ENCODE measurements around the gene PEX5L. TPM values are rescaled to one million over a fixed set of nuclear protein-coding genes. Genes with fewer than 3 reads are reported as not detected.

Gene PEX5L
- polyA plus RNA-seq, 1 donor from 2014 or later, result 1.0 TPM

- H3K4me3 ChIP-seq (ENCODE audit: low read length), result no peak overlapping the region
- no peaks in the 10 kb centered on the region for H3F3A ChIP-seq (ENCODE audit: insufficient read depth, low read length, poor library complexity, severe bottlenecking)
- H3K27ac ChIP-seq (ENCODE audit: low read length), result no peak overlapping the region
- no peak overlapping the region for H2AFZ ChIP-seq (ENCODE audit: low read depth, low read length)
- no peak overlapping the region for H3K9ac ChIP-seq (ENCODE audit: low read length)
- H4K20me1 ChIP-seq (ENCODE audit: insufficient read depth), result no peaks in the 10 kb centered on the region
- H3K9me3 ChIP-seq (ENCODE audit: low read length), result no peaks in the 10 kb centered on the region
- no peaks in the 10 kb centered on the region for H3K36me3 ChIP-seq (ENCODE audit: insufficient read depth, low read length)
- H3K4me2 ChIP-seq (ENCODE audit: low read length), result no peak overlapping the region
- TF ChIP-seq SMC3 (conservative IDR thresholded peaks at IDR 0.05; ENCODE audit: poor library complexity), result no peak
- no peak for TF ChIP-seq EP300 (conservative IDR thresholded peaks at IDR 0.05; ENCODE audit: poor library complexity, severe bottlenecking)
- TF ChIP-seq EZH2 (IDR thresholded peaks at IDR 0.05; ENCODE audit: borderline replicate concordance, insufficient read depth, low read length, poor library complexity, severe bottlenecking), result no peak
- TF ChIP-seq RAD21 (conservative IDR thresholded peaks at IDR 0.05), result no peak
- TF ChIP-seq MXI1 (conservative IDR thresholded peaks at IDR 0.05; ENCODE audit: poor library complexity, severe bottlenecking), result no peak
- no peak for TF ChIP-seq TAF1 (IDR thresholded peaks at IDR 0.05; ENCODE audit: low read depth)
- no peak for TF ChIP-seq CTCF (IDR thresholded peaks at IDR 0.05; ENCODE audit: poor library complexity, severe bottlenecking)
- TF ChIP-seq POLR2AphosphoS5 (IDR thresholded peaks at IDR 0.05), result no peak
- no peaks in the 10 kb centered on the region for H3K27me3 ChIP-seq (ENCODE audit: insufficient read depth, low read depth, low read length)
- H3K9me2 ChIP-seq (ENCODE audit: insufficient read depth, low read length), result no peaks in the 10 kb centered on the region
- no peaks in the 10 kb centered on the region for H3K79me2 ChIP-seq (replicated peaks; ENCODE audit: insufficient read depth, low read length)
Measured at GRCh38 chr3:179933914-179934313, 102.8 kb downstream of the PEX5L start.

GRCh38 chr3:179933080-179933479, 103.7 kb downstream of the PEX5L start:
- Histone ChIP-seq H3K4me2 (ENCODE audit: low read length) (no peak overlapping the region), H3K27me3 (ENCODE audit: insufficient read depth, low read depth, low read length) (no peaks in the 10 kb centered on the region), H3K27ac (ENCODE audit: low read length) (no peak overlapping the region), H3K9me2 (ENCODE audit: insufficient read depth, low read length) (no peaks in the 10 kb centered on the region), H3K36me3 (ENCODE audit: insufficient read depth, low read length) (no peaks in the 10 kb centered on the region), H2AFZ (ENCODE audit: low read depth, low read length) (no peak overlapping the region), H3K4me3 (ENCODE audit: low read length) (no peak overlapping the region), H3F3A (ENCODE audit: insufficient read depth, low read length, poor library complexity, severe bottlenecking) (no peaks in the 10 kb centered on the region), H3K79me2 (replicated peaks; ENCODE audit: insufficient read depth, low read length) (no peaks in the 10 kb centered on the region), H4K20me1 (ENCODE audit: insufficient read depth) (no peaks in the 10 kb centered on the region), H3K9ac (ENCODE audit: low read length) (no peak overlapping the region), H3K9me3 (ENCODE audit: low read length) (no peaks in the 10 kb centered on the region)
- TF ChIP-seq TAF1 (IDR thresholded peaks at IDR 0.05; ENCODE audit: low read depth) (no peak), CTCF (IDR thresholded peaks at IDR 0.05; ENCODE audit: poor library complexity, severe bottlenecking) (no peak), SMC3 (conservative IDR thresholded peaks at IDR 0.05; ENCODE audit: poor library complexity) (no peak), POLR2AphosphoS5 (IDR thresholded peaks at IDR 0.05) (peak; percentile 52), EZH2 (IDR thresholded peaks at IDR 0.05; ENCODE audit: borderline replicate concordance, insufficient read depth, low read length, poor library complexity, severe bottlenecking) (no peak), MXI1 (conservative IDR thresholded peaks at IDR 0.05; ENCODE audit: poor library complexity, severe bottlenecking) (no peak), REST (IDR thresholded peaks at IDR 0.05; ENCODE audit: borderline replicate concordance) (no peak), RAD21 (conservative IDR thresholded peaks at IDR 0.05) (no peak)
